IPS-NIHi7 (cell line): ENCODE results near the gene C1orf52.
"Not testable (repeated sequence)": the region's sequence is repeated elsewhere in the genome, so short reads cannot be mapped to it uniquely, and the experiment has no call there.

ENCODE experiments used
- DNase-seq: peaks from one replicate; pipeline ENCODE4 v3.0.0; 2012; ENCODE audit warnings: mixed read lengths; ENCODE audit errors: extremely low spot score

Gene C1orf52

GRCh38 chr1:85278853-85279314 is 19.4 kb upstream of the C1orf52 start:
- DNase-seq: no peak

- DNase-seq: no peak
Observed at GRCh38 chr1:85277802-85278201, 18.3 kb upstream of the C1orf52 start.

GRCh38 chr1:85276978-85277639 is 17.6 kb upstream of the C1orf52 start:
- DNase-seq: no peak

GRCh38 chr1:85276215-85276977 is 16.9 kb upstream of the C1orf52 start, which contains the start of gene BCL10:
Gene BCL10 (minus strand): TSS chr1:85276632. CDS start chr1:85276352, 280 bp downstream.
- peak; percentile 98 for DNase-seq

DNA sequence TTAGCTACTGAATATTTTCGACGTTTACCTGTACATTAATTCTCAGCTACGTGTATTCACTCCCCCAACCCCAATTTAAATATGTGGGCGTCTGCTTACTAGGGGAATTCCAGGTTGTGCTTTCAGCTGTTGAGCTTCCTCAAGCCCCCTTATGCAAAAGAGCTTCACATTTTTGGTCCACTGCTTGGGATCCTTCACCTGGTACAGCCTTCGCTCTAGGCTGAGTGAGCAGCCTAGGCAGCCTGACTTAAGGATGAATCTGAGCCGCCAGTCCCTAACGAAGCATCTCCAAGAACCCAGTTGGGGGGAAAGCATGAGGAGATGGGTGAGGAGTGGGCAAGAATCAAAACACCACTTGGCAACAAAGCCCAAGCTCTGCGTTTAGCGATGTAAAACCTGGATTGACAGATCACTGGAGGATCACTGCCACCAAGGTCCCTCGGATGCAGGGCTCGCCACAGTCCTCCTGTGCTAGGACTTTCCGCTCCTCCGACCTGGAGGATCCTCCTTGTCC is 16.3 kb upstream of the C1orf52 start:
- DNase-seq: no peak

- DNase-seq: no peak
Observed at GRCh38 chr1:85274969-85275453, 15.5 kb upstream of the C1orf52 start.

- no peak for DNase-seq
Observed at GRCh38 chr1:85273397-85273796, 13.9 kb upstream of the C1orf52 start.

DNA sequence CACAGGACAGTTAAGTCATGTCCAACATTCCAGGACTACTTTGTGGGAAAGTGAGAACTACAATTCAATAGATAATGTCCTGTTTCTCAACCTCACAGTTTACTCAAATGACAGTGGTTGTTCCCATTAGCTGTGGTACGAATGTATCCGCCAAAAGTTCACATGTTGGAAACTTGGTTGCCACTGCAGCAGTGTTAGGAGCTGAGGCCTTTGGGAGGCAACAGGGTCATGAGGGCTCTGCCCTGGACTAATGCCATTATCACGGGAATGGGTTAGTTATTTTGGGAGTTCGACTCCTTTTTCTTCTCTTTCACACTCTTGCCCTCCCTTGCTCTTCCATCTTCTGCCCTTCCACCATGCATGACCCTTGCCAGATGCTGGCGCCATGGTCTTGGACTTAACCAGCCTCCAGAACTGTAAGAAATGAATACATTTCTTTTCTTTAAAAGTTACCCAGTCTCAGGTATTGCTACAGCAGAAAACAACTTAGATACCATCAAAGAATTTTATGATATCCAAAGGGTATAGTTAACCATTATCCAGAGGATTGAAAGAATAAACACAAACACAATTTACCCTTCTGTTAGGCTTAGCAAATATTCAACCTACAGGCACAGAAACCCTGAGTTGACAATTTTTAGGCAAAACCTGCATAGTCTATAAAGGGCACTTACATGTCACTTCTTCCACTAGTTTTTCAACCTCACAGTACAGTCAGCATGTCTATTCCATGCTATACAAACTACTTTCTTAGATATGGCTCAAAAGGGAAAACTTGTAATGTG is 9.5 kb upstream of the C1orf52 start:
- DNase-seq: no peak

- DNase-seq: no peak
Observed at GRCh38 chr1:85267313-85267712, 7.9 kb upstream of the C1orf52 start.

- DNase-seq: no peak
Observed at GRCh38 chr1:85264150-85264549, 4.7 kb upstream of the C1orf52 start.

DNA sequence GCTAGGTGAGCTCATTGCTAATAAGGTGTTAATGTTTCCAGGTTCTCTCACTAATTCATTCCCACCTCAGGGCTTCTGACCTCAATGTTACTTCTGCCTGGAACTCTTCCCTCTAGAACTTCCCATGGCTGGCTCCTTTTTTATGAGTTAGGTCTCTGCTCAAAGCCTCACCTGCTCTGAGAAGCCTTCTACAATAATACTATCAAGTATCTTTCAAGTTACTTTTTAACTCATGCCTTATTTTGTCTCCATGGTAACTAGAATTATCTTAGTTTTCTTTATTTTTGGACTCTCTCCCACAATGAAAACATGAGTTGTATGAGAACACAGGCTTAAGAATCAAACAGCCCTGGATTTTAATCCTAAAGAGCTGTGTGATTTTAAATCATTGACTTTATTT is 3.5 kb upstream of the C1orf52 start:
- no peak for DNase-seq

DNA sequence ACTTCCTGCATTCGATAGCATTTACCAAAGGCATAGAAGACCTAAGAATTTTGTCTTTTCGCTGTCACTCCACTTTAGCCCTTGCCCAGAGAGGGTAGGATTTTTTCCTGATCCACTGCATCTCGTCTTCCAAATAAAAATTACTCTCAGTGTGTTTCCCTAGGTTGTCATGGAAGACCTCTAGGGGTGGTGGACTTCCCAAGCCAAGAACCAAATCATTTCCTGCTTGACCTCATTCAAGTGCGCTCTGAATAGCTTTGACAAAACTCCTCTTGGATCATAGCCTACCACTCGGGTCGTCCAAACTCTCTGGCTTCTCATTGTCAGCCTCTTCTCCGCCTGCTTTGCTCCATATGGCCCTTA is 431 bp upstream of the C1orf52 start:
- no peak for DNase-seq

DNA sequence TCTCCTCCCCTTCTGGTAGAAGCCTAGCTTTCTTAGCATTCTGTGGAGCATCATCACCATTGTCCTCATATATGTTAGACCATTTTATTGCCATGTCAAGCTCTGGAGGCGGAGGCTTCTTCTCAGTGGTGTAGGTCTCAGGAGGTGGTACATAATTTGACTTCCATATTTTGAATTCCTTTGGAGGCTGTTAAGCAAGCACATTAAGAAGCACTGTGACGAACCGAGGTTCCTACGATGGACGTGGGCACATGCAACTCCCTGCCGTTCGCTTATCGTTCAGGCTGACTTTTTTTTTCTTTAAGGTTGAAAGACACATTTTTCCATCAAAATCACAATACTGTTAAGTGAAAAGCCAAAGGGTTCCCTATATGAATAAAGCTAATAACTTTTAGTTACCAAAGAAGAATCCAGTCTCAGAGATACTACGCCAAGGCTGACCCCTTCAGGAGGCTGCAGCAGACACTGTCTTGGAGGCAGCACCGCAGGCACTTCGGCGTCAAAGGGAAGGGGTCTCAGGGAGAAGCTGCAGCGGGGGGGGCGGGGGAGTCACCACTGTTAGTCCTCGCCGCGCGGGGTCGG is 835 bp downstream of the C1orf52 start:
- no peak for DNase-seq

DNA sequence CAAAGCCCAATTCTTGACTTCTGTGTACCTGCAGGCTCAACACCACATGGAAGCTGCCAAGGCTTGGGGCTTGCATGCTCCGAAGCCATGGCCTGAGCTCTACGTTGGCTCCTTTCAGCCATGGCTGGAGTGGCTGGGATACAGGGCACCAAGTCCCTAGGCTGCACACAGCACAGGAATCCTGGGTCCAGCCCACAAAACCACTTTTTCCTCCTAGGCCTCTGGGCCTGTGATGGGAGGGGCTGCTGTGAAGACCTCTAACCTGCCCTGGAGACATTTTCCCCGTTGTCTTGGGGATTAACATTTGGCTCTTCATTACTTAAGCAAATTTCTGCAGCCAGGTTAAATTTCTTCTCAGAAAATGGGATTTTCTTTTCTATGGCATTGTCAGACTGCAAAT is 10.4 kb downstream of the C1orf52 start:
- not testable (repeated sequence) for DNase-seq

- no peak for DNase-seq
Observed at GRCh38 chr1:85245891-85246290, 13.6 kb downstream of the C1orf52 start.

GRCh38 chr1:85245456-85245855 is 14.0 kb downstream of the C1orf52 start:
- DNase-seq: no peak

DNA sequence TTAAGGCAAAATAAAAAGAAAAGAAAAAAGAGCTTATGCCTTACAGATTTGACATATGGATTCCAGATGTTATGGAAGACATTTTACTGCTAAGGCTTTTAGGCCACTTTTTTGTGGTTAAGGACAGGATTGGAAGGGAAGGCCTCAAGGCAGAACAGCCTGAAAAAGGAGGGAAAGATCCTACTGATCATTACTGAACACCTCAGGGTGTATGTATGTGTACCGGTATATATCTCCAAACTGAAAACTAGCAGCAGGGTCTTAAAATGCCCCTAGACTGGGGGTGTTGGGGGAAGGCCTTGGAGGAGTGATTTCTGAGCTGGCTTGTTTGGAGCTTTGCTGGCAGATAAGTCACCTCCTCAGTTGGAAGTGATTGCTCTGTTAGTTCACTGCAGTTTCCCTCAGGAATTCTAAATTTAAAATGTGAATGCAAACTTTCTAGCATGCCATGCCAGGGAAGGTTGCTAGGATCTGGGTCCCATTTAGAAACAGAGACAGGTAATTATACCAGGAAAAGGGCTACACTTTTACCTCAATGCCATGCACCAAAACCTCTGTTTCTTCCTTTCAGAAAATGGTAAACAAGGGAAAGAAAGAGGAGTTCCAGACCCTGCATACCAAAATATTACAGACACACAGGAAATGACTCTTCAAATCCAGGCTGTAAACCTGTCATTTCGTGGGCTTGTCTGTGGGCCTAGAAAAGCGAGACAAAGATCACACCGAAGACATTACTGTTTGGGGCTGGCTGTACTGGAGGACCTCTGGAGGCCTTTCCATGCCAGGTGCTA is 15.0 kb downstream of the C1orf52 start:
- no peak for DNase-seq

- DNase-seq: no peak
Observed at GRCh38 chr1:85243372-85243771, 16.1 kb downstream of the C1orf52 start.

- DNase-seq: no peak
Observed at GRCh38 chr1:85240643-85241042, 18.8 kb downstream of the C1orf52 start.

DNA sequence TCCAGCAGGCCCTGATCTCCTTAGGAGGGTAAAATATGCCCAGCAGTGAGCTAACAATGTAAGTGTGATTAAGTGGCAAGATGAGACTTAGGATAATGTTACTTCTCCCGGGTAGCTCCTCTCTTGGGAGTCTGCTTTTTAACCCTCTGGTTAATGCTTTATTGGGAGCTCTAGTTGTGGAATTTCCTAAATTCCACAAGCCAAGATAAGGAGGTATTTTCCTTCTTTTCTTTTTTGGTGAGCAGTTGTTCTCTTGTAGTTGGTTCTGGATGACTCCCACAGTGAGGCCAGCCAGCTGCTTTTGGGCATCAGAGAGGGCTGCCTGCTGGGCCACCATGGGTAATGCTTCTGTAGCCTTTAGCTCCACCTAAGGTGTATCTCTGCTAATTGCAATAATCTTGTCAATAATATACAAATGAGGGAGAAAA is 19.3 kb downstream of the C1orf52 start:
- peak; percentile 71 for DNase-seq

- DNase-seq: no peak
Observed at GRCh38 chr1:85237613-85238012, 21.8 kb downstream of the C1orf52 start.
